ENCODE results near the gene ALS2CL.

The ALS2CL gene

DNA sequence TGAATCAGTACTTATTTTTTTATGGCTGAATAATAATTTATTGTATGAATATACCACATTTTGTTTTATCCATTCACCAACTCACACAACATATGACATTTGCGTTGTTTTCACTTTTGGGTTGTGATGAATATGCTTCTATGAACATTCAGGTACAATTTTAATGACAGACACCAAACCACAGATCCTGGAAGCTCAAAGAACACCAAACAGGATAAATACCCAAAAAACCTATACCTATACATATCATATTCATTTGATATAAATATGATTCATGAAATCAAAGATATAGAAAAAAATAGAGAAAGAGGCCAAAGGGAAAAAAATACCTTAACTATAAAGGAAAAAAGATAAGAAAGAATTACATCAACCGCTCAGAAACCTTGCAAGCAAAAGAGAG is 45.4 kb downstream of the ALS2CL start:
- Histone ChIP-seq H3K9me3 (ENCODE audit: insufficient read depth, low read length) (peaks cover 14% of the 10 kb centered on the region; the same call in 1 of the 2 replicates), H3K9ac (ENCODE audit: insufficient read length, low read depth) (no peak overlapping the region), H3K4me3 (ENCODE audit: insufficient read length, low read depth) (no peak overlapping the region), H3K36me3 (ENCODE audit: insufficient read depth, insufficient read length, low read length) (no peaks in the 10 kb centered on the region), H3K4me1 (ENCODE audit: insufficient read depth, insufficient read length) (no peaks in the 10 kb centered on the region), H3K27me3 (ENCODE audit: insufficient read depth, insufficient read length) (no peaks in the 10 kb centered on the region)
- TF ChIP-seq YY1 (IDR thresholded peaks at IDR 0.05; ENCODE audit: insufficient read depth, insufficient read length) (no peak), ZNF274 (IDR thresholded peaks at IDR 0.05; ENCODE audit: low read depth, low read length) (no peak), SUZ12 (IDR thresholded peaks at IDR 0.05; ENCODE audit: extremely low read depth, insufficient read depth, insufficient read length) (no peak)
- DNase-seq (ENCODE audit: low read depth, low spot score), result no peak

DNA sequence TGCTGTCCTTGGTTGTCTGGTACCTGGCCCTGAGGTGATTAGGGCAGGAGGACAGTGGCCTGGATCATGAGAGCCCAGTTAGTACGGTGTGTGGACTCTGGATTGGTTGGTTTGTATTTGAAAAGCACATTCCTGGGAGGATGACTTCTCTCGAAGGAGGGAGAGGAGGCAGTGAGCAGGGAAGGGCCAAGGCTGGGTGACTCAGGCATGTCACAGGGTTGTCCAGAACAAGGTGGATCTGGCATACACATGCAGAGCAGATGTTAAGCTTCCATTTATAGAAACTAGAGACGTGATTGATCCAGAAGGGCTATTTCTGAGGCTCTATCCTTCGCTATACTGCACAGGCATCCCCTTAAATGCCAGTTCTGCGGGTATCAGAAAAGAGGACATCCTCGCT is 46.8 kb downstream of the ALS2CL start:
- 0 out of 2 replicates have a peak, but pooled peaks cover 3% of the 10 kb centered on the region for H3K9me3 ChIP-seq (ENCODE audit: insufficient read depth, low read length)

GRCh38 chr3:46643701-46644100 is 49.8 kb downstream of the ALS2CL start:
- Histone ChIP-seq H3K36me3 (ENCODE audit: insufficient read depth, insufficient read length, low read length) (no peaks in the 10 kb centered on the region), H3K4me3 (ENCODE audit: insufficient read length, low read depth) (no peak overlapping the region), H3K9ac (ENCODE audit: insufficient read length, low read depth) (no peak overlapping the region), H3K4me1 (ENCODE audit: insufficient read depth, insufficient read length) (no peaks in the 10 kb centered on the region), H3K27me3 (ENCODE audit: insufficient read depth, insufficient read length) (no peaks in the 10 kb centered on the region), H3K9me3 (ENCODE audit: insufficient read depth, low read length) (peaks cover 6% of the 10 kb centered on the region; the same call in 1 of the 2 replicates)
- no peak for TF ChIP-seq ZNF274 (IDR thresholded peaks at IDR 0.05; ENCODE audit: low read depth, low read length)
- TF ChIP-seq YY1 (IDR thresholded peaks at IDR 0.05; ENCODE audit: insufficient read depth, insufficient read length), result no peak
- TF ChIP-seq SUZ12 (IDR thresholded peaks at IDR 0.05; ENCODE audit: extremely low read depth, insufficient read depth, insufficient read length), result no peak
- DNase-seq (ENCODE audit: low read depth, low spot score), result no peak

More for the DNA sequence above, 46.8 kb downstream of the ALS2CL start:
- Histone ChIP-seq H3K36me3 (ENCODE audit: insufficient read depth, insufficient read length, low read length) (no peaks in the 10 kb centered on the region), H3K4me3 (ENCODE audit: insufficient read length, low read depth) (no peak overlapping the region), H3K4me1 (ENCODE audit: insufficient read depth, insufficient read length) (no peaks in the 10 kb centered on the region), H3K9ac (ENCODE audit: insufficient read length, low read depth) (no peak overlapping the region), H3K27me3 (ENCODE audit: insufficient read depth, insufficient read length) (no peaks in the 10 kb centered on the region)
- DNase-seq (ENCODE audit: low read depth, low spot score), result no peak
- TF ChIP-seq SUZ12 (IDR thresholded peaks at IDR 0.05; ENCODE audit: extremely low read depth, insufficient read depth, insufficient read length), result no peak
- no peak for TF ChIP-seq YY1 (IDR thresholded peaks at IDR 0.05; ENCODE audit: insufficient read depth, insufficient read length)
- TF ChIP-seq ZNF274 (IDR thresholded peaks at IDR 0.05; ENCODE audit: low read depth, low read length), result no peak

DNA sequence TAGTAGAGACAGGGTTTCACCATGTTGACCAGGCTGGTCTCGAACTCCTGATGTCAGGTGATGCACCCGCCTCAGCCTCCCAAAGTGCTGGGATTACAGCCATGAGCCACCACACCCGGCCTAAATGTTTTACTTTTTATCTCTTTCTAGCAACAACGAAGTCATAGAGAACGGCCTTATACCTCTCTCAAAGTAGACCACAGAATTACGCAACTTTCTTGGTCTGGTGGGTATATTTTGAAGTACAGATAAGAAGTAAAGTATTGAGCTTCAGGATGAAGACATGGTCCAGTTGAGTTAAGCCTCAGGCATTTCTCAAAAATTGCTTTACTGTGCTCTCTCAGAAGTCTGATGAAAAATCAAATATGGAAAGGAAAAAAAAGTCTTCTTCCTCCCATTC is 50.5 kb downstream of the ALS2CL start:
- H3K4me1 ChIP-seq (ENCODE audit: insufficient read depth, insufficient read length), result no peaks in the 10 kb centered on the region
- H3K9me3 ChIP-seq (ENCODE audit: insufficient read depth, low read length), result peaks cover 6% of the 10 kb centered on the region; the same call in 1 of the 2 replicates
- DNase-seq (ENCODE audit: low read depth, low spot score), result no peak
- TF ChIP-seq YY1 (IDR thresholded peaks at IDR 0.05; ENCODE audit: insufficient read depth, insufficient read length) (no peak), SUZ12 (IDR thresholded peaks at IDR 0.05; ENCODE audit: extremely low read depth, insufficient read depth, insufficient read length) (no peak), ZNF274 (IDR thresholded peaks at IDR 0.05; ENCODE audit: low read depth, low read length) (no peak)
- no peaks in the 10 kb centered on the region for H3K36me3 ChIP-seq (ENCODE audit: insufficient read depth, insufficient read length, low read length)
- H3K4me3 ChIP-seq (ENCODE audit: insufficient read length, low read depth), result no peak overlapping the region
- no peak overlapping the region for H3K9ac ChIP-seq (ENCODE audit: insufficient read length, low read depth)
- H3K27me3 ChIP-seq (ENCODE audit: insufficient read depth, insufficient read length), result no peaks in the 10 kb centered on the region

GRCh38 chr3:46640927-46641326 is 52.6 kb downstream of the ALS2CL start:
- no peak overlapping the region for H3K4me3 ChIP-seq (ENCODE audit: insufficient read length, low read depth)
- no peaks in the 10 kb centered on the region for H3K4me1 ChIP-seq (ENCODE audit: insufficient read depth, insufficient read length)
- H3K27me3 ChIP-seq (ENCODE audit: insufficient read depth, insufficient read length), result no peaks in the 10 kb centered on the region
- no peaks in the 10 kb centered on the region for H3K36me3 ChIP-seq (ENCODE audit: insufficient read depth, insufficient read length, low read length)
- H3K9ac ChIP-seq (ENCODE audit: insufficient read length, low read depth), result no peak overlapping the region
- DNase-seq (ENCODE audit: low read depth, low spot score), result no peak
- H3K9me3 ChIP-seq (ENCODE audit: insufficient read depth, low read length), result peaks cover 6% of the 10 kb centered on the region; the same call in 1 of the 2 replicates
- TF ChIP-seq ZNF274 (IDR thresholded peaks at IDR 0.05; ENCODE audit: low read depth, low read length), result no peak
- TF ChIP-seq SUZ12 (IDR thresholded peaks at IDR 0.05; ENCODE audit: extremely low read depth, insufficient read depth, insufficient read length), result no peak

GRCh38 chr3:46639221-46639620 is 54.3 kb downstream of the ALS2CL start:
- Histone ChIP-seq H3K36me3 (ENCODE audit: insufficient read depth, insufficient read length, low read length) (no peaks in the 10 kb centered on the region), H3K4me3 (ENCODE audit: insufficient read length, low read depth) (no peak overlapping the region), H3K27me3 (ENCODE audit: insufficient read depth, insufficient read length) (no peaks in the 10 kb centered on the region), H3K4me1 (ENCODE audit: insufficient read depth, insufficient read length) (no peaks in the 10 kb centered on the region), H3K9me3 (ENCODE audit: insufficient read depth, low read length) (peaks cover 6% of the 10 kb centered on the region; the same call in 1 of the 2 replicates), H3K9ac (ENCODE audit: insufficient read length, low read depth) (no peak overlapping the region)
- no peak for TF ChIP-seq ZNF274 (IDR thresholded peaks at IDR 0.05; ENCODE audit: low read depth, low read length)
- TF ChIP-seq SUZ12 (IDR thresholded peaks at IDR 0.05; ENCODE audit: extremely low read depth, insufficient read depth, insufficient read length), result no peak
- TF ChIP-seq YY1 (IDR thresholded peaks at IDR 0.05; ENCODE audit: insufficient read depth, insufficient read length), result no peak
- DNase-seq (ENCODE audit: low read depth, low spot score), result no peak

GRCh38 chr3:46634856-46635255 is 58.6 kb downstream of the ALS2CL start:
- no peaks in the 10 kb centered on the region for H3K4me1 ChIP-seq (ENCODE audit: insufficient read depth, insufficient read length)
- H3K36me3 ChIP-seq (ENCODE audit: insufficient read depth, insufficient read length, low read length), result no peaks in the 10 kb centered on the region
- H3K9ac ChIP-seq (ENCODE audit: insufficient read length, low read depth), result no peak overlapping the region
- TF ChIP-seq YY1 (IDR thresholded peaks at IDR 0.05; ENCODE audit: insufficient read depth, insufficient read length) (no peak), ZNF274 (IDR thresholded peaks at IDR 0.05; ENCODE audit: low read depth, low read length) (no peak), SUZ12 (IDR thresholded peaks at IDR 0.05; ENCODE audit: extremely low read depth, insufficient read depth, insufficient read length) (no peak)
- H3K9me3 ChIP-seq (ENCODE audit: insufficient read depth, low read length), result peaks cover 6% of the 10 kb centered on the region; the same call in 1 of the 2 replicates
- no peak overlapping the region for H3K4me3 ChIP-seq (ENCODE audit: insufficient read length, low read depth)
- H3K27me3 ChIP-seq (ENCODE audit: insufficient read depth, insufficient read length), result no peaks in the 10 kb centered on the region
- DNase-seq (ENCODE audit: low read depth, low spot score), result no peak
